HepG2 (cell line): ENCODE data around the gene MRPL9.

Experiments used
- ATF4 ChIP-seq, 2 experiments: fragments of 450-650 bp in 1 of 2; sonication (generic) in 1 of 2; formaldehyde crosslinking; IDR thresholded peaks; 2 replicates each; pipeline versions ENCODE4 v1.5.0 to v1.8.0; 2020 to 2022; ENCODE audit warnings: mild to moderate bottlenecking in 1 of 2, missing genetic modification reagents in 1 of 2
- CREB1 ChIP-seq, 2 experiments: fragments of 450-650 bp in 1 of 2; IDR thresholded peaks; 2 replicates each; pipeline ENCODE4 v1.6.1; 2016 to 2017; ENCODE audit warnings: control low read depth in 1 of 2, mild to moderate bottlenecking in 1 of 2, missing compliant biosample characterization in 1 of 2, missing genetic modification characterization in 1 of 2
- CTCF ChIP-seq: sonication (generic); formaldehyde crosslinking; IDR thresholded peaks from 2 replicates; pipeline ENCODE4 v1.5.0; 2020; ENCODE audit warnings: mild to moderate bottlenecking, missing genetic modification reagents, moderate library complexity
- HIVEP1 ChIP-seq: sonication (generic); formaldehyde crosslinking; IDR thresholded peaks from 2 replicates; pipeline ENCODE4 v1.4.0; 2020; ENCODE audit warnings: mild to moderate bottlenecking, missing genetic modification reagents
- HMG20A ChIP-seq: IDR thresholded peaks from 2 replicates; pipeline ENCODE4 v1.6.1; 2016; ENCODE audit warnings: borderline replicate concordance
- JUN ChIP-seq: sonication (generic); formaldehyde crosslinking; IDR thresholded peaks from 2 replicates; pipeline ENCODE4 v1.4.0; 2020; ENCODE audit warnings: mild to moderate bottlenecking, missing genetic modification reagents
- MAX ChIP-seq: IDR thresholded peaks from 2 replicates; pipeline ENCODE4 v1.6.1; 2012; ENCODE audit warnings: inconsistent platforms
- MXI1 ChIP-seq: IDR thresholded peaks from 3 replicates; pipeline ENCODE4 v1.6.1; 2012; ENCODE audit warnings: low read depth, low read length, inconsistent platforms, borderline replicate concordance
- NBN ChIP-seq: fragments of 450-650 bp; conservative IDR thresholded peaks from 2 replicates; pipeline ENCODE4 v1.6.1; 2017
- POLR2AphosphoS2 ChIP-seq: IDR thresholded peaks from 2 replicates; pipeline ENCODE4 v1.6.1; 2011; ENCODE audit warnings: low read depth, low read length, improper control_type of control experiment
- TCF7 ChIP-seq: sonication (generic); IDR thresholded peaks from 2 replicates; pipeline ENCODE4 v1.6.1; 2016; ENCODE audit warnings: antibody characterized with exemption, low read depth
- TOE1 ChIP-seq: sonication (generic); formaldehyde crosslinking; IDR thresholded peaks from 2 replicates; pipeline ENCODE4 v1.4.0; 2020; ENCODE audit warnings: mild to moderate bottlenecking, missing genetic modification reagents
- ZNF263 ChIP-seq: sonication (generic); formaldehyde crosslinking; IDR thresholded peaks from 2 replicates; pipeline ENCODE4 v1.4.0; 2020; ENCODE audit warnings: missing genetic modification reagents

- TF ChIP-seq TOE1, result no peak
- TF ChIP-seq POLR2AphosphoS2, result no peak
- peak; percentile 62 for TF ChIP-seq CTCF (CRISPR knock-in tag)
- 0 out of 2 replicates have a peak, but pooled peaks have one; percentile 21 for TF ChIP-seq HIVEP1 (CRISPR knock-in tag)
- no peak for TF ChIP-seq MAX
- no peak for TF ChIP-seq TCF7
- TF ChIP-seq NBN, result no peak
- no peak for TF ChIP-seq HMG20A (CRISPR knock-in tag)
- no peak for TF ChIP-seq CREB1 (IDR thresholded peaks at IDR 0.05)
- TF ChIP-seq CREB1 (CRISPR knock-in tag; IDR thresholded peaks at IDR 0.05), result no peak
- no peak for TF ChIP-seq ATF4 (CRISPR knock-in tag; IDR thresholded peaks at IDR 0.05)
- no peak for TF ChIP-seq JUN (CRISPR knock-in tag)
- TF ChIP-seq MXI1, result no peak
- no peak for TF ChIP-seq ZNF263
Measured at GRCh38 chr1:151715726-151716404, 47.4 kb downstream of the MRPL9 start.
